Fibroblast of skin of right biceps (primary cell): Measurements from ENCODE around the gene CCDC85C.

Experiments
- DNase-seq: peaks from one replicate; pipeline ENCODE4 v3.0.0-alpha.2; 2013

The CCDC85C gene

DNA sequence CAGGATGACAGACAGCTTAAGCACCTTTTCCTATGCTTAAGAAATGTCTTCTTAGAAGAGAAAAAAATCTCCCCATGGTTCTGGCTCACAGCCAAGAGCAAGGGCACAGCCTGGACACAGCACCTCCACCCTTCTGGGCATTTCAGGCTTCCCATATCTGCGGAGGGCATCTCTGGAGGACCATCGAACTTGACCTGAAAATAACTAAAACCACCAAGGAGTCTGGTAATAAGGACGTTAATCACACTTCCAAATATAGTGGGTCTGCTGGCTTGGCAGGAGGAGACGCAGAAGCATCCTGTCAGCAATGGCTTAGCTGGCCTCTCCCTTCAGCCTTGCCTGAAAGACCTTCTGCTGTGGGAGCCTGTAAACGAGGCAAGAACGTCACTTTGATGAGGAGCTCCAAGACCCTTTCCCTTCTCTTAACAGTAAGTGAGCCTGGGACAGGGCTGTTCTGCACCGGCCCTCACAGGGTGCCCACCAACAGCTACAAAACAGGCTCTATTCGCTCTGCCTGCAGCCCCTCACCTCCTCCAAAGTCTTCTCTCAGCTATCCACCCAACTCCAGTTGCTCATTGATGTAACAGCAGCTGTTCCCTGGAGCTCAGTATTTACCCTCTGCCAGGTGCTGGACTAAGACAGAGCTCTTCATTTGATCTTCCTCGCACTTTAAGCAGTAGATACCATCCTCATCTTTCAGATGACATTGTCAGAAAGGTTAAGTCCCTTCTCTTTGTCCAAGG lies 136.5 kb downstream of the CCDC85C start:
- DNase-seq = no peak

DNA sequence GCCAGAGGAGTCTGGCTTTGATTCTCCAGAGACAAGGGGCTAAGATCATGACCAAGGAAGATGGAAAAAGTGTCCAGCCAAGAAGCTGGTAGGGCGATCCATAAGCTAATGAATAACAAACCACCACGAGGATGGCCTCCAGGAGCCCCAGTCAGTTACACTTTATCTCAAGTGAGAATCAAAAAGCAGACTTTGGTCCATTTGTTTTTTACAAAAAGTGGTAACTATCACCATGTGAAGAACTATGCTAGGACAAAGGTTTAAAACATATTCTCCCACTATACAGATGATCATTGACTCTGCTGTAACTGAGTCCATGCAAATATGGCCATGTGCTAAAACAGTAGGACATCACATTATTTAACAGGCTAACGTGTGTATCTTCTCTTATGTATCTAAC lies 137.2 kb downstream of the CCDC85C start:
- DNase-seq = no peak

DNA sequence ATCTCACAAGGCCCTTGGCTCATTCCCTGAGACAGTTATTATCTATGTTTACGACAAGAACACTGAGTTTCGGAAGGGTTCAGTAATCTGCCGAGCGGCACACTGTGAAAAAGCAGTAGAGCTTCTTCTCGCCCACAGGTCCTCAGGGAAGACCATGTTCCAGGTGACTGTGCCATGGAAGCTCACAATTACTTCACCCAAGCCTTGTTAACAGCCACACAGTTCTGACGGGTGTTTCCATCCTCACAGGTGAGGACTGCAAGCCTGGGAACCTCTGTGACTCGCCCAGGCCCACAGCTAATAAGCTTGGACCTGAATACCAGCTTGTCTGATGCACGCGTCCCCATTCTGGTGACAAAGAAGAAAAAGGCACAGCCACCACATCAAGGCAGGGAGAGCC lies 138.7 kb downstream of the CCDC85C start:
- DNase-seq = no peak

DNA sequence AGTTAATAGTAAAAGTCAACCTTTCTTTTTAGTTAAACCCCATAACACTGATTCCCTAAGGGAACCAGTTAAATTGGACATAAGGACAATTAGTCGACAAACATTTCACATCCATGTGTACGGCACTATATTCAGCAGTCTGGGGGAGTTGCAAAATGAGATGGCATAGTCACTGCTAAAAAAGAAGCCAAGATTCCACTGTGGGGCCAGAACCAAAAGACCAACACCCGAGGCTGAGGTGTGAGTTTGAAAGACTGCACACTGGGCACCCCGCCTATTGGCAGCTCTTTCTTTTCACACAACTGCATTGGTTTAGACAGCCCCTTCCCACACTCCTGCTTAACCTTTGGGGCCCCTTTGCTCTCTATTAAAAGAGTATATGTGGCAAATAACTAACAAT lies 140.0 kb downstream of the CCDC85C start:
- no peak for DNase-seq

DNA sequence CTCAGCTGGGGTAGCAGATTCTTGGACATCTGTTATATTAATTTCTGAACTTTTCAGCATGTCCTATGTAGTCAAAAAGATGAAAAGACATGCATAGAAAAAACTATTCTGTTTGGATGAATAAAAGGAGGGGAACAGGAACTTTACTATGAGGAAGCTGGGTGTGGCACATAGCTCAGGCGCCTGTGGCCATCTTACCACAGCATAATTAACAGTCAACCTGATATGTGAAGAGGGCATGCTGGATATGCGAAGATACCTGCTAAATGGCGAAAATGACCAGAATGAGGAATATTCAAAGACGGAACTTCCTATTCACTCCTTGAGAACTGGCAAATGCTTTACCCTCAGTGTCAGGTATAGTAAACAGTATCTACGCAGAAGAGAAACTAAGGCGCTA lies 141.8 kb downstream of the CCDC85C start:
- no peak for DNase-seq

DNA sequence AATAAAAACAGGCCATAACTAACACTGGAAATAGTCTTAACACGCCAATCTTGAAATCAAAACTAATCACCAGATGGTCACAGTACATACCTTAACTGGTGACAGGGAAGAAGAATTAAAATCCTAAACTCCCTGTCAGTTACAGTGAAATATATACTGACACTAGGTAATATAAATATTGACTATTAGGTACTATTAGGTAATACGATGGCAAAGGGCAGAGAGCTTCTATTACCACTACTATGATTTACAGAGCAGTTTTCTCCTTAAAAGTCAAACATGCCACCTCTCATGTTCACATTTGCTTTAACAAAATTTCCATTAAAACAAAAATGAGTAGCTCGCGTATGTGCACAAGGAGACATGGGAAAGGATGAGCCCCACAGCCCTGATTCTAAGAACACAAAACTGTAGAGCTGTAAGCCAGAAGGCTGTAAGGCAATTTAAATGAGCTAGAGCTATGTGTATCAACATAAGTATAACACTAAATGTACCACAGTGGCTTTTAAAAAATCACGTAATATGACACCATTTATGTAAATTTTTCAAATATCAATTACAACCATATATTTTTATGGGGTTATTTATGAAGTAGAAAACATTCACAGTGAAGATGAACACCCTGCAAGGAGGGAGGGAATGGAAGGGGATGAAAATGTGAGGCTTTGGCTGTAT lies 142.5 kb downstream of the CCDC85C start:
- DNase-seq = no peak

DNA sequence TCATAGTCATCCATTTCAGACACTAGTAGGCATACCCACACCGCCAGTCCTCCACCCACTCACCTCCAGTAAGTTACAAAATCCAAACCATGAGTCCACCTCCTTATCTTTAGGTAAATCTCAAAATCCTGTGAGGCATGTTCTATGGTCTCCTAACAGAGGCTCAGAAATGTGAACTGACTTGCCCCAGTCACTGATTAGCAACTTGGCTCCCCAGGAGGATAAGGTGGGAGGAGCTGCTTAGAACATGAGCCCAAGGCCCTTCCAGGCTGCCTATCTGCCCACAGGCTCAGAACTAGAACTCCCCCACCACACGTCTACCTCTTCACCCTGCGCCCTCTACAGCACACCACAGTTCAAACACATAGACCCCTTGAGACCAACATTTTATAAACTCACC lies 143.2 kb downstream of the CCDC85C start:
- DNase-seq = no peak

DNA sequence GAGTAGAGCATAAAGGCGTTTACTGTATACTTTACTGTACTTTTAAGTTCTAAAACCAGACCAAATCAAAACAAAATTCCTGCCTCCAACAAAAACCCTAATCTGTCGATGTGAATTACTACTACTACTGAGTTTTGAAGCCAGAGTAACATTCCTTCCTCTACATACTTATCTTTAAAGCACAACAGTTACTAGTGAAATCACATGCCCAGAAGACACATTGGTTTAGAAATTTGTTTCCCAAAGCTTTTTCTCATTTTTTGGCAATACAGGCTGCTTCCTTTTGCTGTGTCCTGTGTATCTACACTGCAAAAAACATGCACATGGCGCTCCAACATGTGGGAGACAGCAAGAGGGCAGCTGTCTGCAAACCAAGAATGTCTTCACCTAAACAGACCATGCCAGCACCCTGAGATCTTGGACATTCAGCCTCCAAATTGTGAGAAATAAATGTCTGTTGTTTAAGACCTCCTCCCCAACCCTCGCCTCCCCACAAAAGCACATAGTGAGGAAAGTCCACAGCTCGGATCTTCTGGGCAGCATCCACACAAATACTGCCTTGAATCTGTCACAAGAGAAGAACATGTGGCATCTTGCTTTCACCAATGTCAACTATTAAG lies 144.4 kb downstream of the CCDC85C start:
- no peak for DNase-seq

DNA sequence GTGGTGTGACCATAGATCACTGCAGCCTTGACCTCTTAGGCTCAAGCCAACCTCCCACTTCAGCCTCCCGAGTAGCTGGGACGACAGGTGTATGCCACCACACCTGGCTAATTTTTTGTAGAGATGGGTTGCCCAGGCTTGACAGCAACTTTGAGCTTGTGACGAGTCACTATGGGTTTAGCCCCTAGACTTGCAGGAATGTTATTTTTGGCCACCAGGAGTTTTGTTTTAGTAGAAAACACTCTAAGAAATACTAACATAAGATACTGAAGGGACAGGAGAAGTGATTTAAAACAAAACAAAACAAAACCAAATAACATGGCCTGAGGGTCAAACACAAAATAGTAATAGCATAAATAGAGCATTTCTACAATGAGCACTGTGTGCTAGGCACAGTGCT lies 149.8 kb downstream of the CCDC85C start:
- DNase-seq = no peak

DNA sequence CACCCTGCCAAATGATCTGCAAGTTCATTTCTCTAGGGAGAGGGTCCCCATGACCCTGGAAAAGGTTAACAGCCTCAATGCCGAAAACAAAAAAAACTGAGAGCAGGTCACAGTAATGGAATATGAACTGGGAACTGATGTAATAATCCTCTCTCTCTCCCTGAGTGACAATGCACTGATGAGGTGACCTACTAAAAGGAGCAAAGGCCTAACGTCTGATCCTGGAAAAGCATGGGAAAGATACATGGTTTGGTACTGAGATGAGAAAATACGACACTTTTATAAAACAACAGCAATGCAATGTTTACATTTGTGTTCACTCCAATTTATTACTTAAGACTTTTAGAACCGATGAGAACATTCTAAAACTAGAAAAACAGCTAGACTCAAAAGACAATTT lies 151.0 kb downstream of the CCDC85C start:
- DNase-seq = no peak

DNA sequence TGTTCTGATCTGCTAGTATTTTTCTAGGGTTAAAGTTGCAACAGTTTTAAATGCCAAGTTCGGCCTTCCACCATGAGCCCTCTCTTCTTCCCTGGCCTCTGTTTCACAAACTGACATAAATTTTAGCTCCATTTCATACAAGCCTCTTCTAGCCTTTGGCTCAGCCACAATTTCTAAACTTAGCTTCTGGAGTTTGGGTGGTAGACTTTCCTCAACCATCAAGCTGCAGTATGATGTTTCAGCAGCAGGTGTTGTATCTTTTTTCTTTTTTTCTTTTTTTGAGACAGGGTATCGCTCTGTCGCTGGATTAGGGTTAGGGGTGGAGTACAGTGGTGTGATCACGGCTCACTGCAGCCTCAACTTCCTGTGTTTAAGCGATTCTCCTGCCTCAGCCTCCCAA lies 152.8 kb downstream of the CCDC85C start:
- DNase-seq = no peak

DNA sequence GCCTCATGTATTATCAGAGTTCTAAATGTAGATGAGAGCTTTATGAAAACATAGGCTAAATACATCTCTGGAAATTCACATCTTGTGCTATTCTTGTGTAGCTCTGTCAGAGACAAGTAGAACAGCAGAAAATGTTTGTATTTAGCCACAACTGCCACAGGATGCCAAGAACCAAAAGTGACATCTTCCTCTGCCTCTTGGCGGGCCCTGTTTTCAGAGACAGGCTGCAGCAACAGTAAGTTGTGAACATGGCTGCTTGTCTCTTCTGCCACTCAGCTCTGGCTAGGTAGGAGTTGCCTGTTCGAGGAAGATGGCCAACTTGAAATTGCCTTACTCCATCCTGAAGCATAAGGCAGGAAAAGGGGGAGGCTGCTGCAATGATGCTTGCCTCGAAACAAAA lies 153.7 kb downstream of the CCDC85C start:
- DNase-seq = no peak
